WTC11 (cell line): ENCODE data around the gene HMX3. TPM values are rescaled to one million over a fixed set of nuclear protein-coding genes. Genes with fewer than 3 reads are reported as not detected.

Experiments
- ARID4B ChIP-seq: sonication (generic); formaldehyde crosslinking; IDR thresholded peaks from 2 replicates; pipeline ENCODE4 v1.8.0; 2023; ENCODE audit warnings: missing genetic modification reagents, mild to moderate bottlenecking, borderline replicate concordance
- CTCF ChIP-seq: fragments of 200-600 bp; IDR thresholded peaks from 2 replicates; pipeline ENCODE4 v1.8.0; 2022; ENCODE audit warnings: antibody characterized with exemption
- E2F5 ChIP-seq: sonication (generic); formaldehyde crosslinking; IDR thresholded peaks from 2 replicates; pipeline ENCODE4 v1.8.1; 2022; ENCODE audit warnings: mild to moderate bottlenecking, moderate library complexity, missing genetic modification reagents
- EMX1 ChIP-seq: fragments of 250-450 bp; sonication (Bioruptor Pico); IDR thresholded peaks from 2 replicates; pipeline ENCODE4 v1.8.0; 2021; ENCODE audit warnings: mild to moderate bottlenecking
- FOXK1 ChIP-seq: sonication (generic); formaldehyde crosslinking; IDR thresholded peaks from 2 replicates; pipeline ENCODE4 v1.8.0; 2022; ENCODE audit warnings: mild to moderate bottlenecking, moderate library complexity, missing genetic modification reagents
- FOXP4 ChIP-seq: sonication (generic); formaldehyde crosslinking; IDR thresholded peaks from 2 replicates; pipeline ENCODE4 v1.8.0; 2022; ENCODE audit warnings: mild to moderate bottlenecking, missing genetic modification reagents
- GRHL2 ChIP-seq: fragments of 250-450 bp; sonication (Bioruptor Pico); IDR thresholded peaks from 2 replicates; pipeline ENCODE4 v1.8.0; 2022; ENCODE audit warnings: mild to moderate bottlenecking, moderate library complexity; ENCODE audit not compliant: insufficient replicate concordance, severe bottlenecking
- GTF2I ChIP-seq: fragments of 250-450 bp; sonication (Bioruptor Pico); conservative IDR thresholded peaks from 2 replicates; pipeline ENCODE4 v1.4.0; 2021; ENCODE audit warnings: mild to moderate bottlenecking
- MAX ChIP-seq: sonication (generic); formaldehyde crosslinking; IDR thresholded peaks from 2 replicates; pipeline ENCODE4 v1.8.0; 2022; ENCODE audit warnings: mild to moderate bottlenecking, missing genetic modification reagents
- NR2C2 ChIP-seq: sonication (generic); formaldehyde crosslinking; IDR thresholded peaks from 2 replicates; pipeline ENCODE4 v1.8.0; 2022; ENCODE audit warnings: mild to moderate bottlenecking, missing genetic modification reagents
- OVOL2 ChIP-seq: fragments of 250-450 bp; sonication (Bioruptor Pico); IDR thresholded peaks from 2 replicates; pipeline ENCODE4 v1.9.0; 2021; ENCODE audit warnings: mild to moderate bottlenecking, borderline replicate concordance
- PREB ChIP-seq: sonication (generic); formaldehyde crosslinking; IDR thresholded peaks from 2 replicates; pipeline ENCODE4 v1.8.1; 2022; ENCODE audit warnings: mild to moderate bottlenecking, missing genetic modification reagents, moderate library complexity, borderline replicate concordance
- RELA ChIP-seq: sonication (generic); formaldehyde crosslinking; IDR thresholded peaks from 2 replicates; pipeline ENCODE4 v1.8.1; 2022; ENCODE audit warnings: missing genetic modification reagents, mild to moderate bottlenecking, borderline replicate concordance
- SMAD3 ChIP-seq: sonication (generic); formaldehyde crosslinking; IDR thresholded peaks from 2 replicates; pipeline ENCODE4 v1.8.0; 2022; ENCODE audit warnings: missing genetic modification reagents, mild to moderate bottlenecking, borderline replicate concordance
- TCF7 ChIP-seq: sonication (generic); formaldehyde crosslinking; IDR thresholded peaks from 2 replicates; pipeline ENCODE4 v1.8.0; 2022; ENCODE audit warnings: mild to moderate bottlenecking, low read depth, missing genetic modification reagents, moderate library complexity
- TEAD1 ChIP-seq: sonication (generic); formaldehyde crosslinking; IDR thresholded peaks from 2 replicates; pipeline ENCODE4 v1.8.0; 2022; ENCODE audit warnings: mild to moderate bottlenecking, missing genetic modification reagents
- USF1 ChIP-seq: sonication (generic); formaldehyde crosslinking; IDR thresholded peaks from 2 replicates; pipeline ENCODE4 v1.8.0; 2022; ENCODE audit warnings: mild to moderate bottlenecking, missing genetic modification reagents
- ZNF138 ChIP-seq: sonication (generic); formaldehyde crosslinking; conservative IDR thresholded peaks from 2 replicates; pipeline ENCODE4 v1.8.1; 2022; ENCODE audit warnings: mild to moderate bottlenecking, moderate library complexity, missing genetic modification reagents
- ZNF263 ChIP-seq: sonication (generic); formaldehyde crosslinking; IDR thresholded peaks from 2 replicates; pipeline ENCODE4 v1.8.1; 2022; ENCODE audit warnings: low read depth, mild to moderate bottlenecking, moderate library complexity, missing genetic modification reagents
- ZNF281 ChIP-seq: sonication (generic); formaldehyde crosslinking; IDR thresholded peaks from 2 replicates; pipeline ENCODE4 v1.8.0; 2023; ENCODE audit warnings: mild to moderate bottlenecking, missing genetic modification reagents
- ZNF425 ChIP-seq: fragments of 250-450 bp; sonication (Bioruptor Pico); conservative IDR thresholded peaks from 2 replicates; pipeline ENCODE4 v1.9.0; 2021; ENCODE audit warnings: mild to moderate bottlenecking
- total RNA-seq: library from RNA; stranded (reverse); gene quantifications from 3 replicates; pipeline ENCODE4 v1.2.3, GENCODE V29; 2021

The HMX3 gene
- total RNA-seq, 1 experiment from 2014 or later, result not detected

GRCh38 chr10:123150271-123150985 is 14.7 kb downstream of the HMX3 start (continued):
- TF ChIP-seq FOXP4 (CRISPR knock-in tag) (peak; percentile 81; the same call in 1 of the 2 replicates), GRHL2 (CRISPR knock-in tag) (no peak), ZNF263 (CRISPR knock-in tag) (no peak), MAX (CRISPR knock-in tag) (peak; percentile 93; the same call in 1 of the 2 replicates), ARID4B (CRISPR knock-in tag) (peak; percentile 49; the same call in 1 of the 2 replicates), ZNF138 (CRISPR knock-in tag) (0 out of 2 replicates have a peak, but pooled peaks have one; percentile 35), EMX1 (CRISPR knock-in tag) (no peak), SMAD3 (CRISPR knock-in tag) (no peak), E2F5 (CRISPR knock-in tag) (peak; percentile 33; the same call in 1 of the 2 replicates), TCF7 (CRISPR knock-in tag) (no peak), USF1 (CRISPR knock-in tag) (peak; percentile 83; the same call in 1 of the 2 replicates), PREB (CRISPR knock-in tag) (no peak), TEAD1 (CRISPR knock-in tag) (no peak; the same call in 1 of the 2 replicates), CTCF (no peak), GTF2I (CRISPR knock-in tag) (no peak), FOXK1 (CRISPR knock-in tag) (peak; percentile 79; the same call in 1 of the 2 replicates), ZNF425 (CRISPR knock-in tag) (no peak), RELA (CRISPR knock-in tag) (0 out of 2 replicates have a peak, but pooled peaks have one; percentile 7), NR2C2 (CRISPR knock-in tag) (peak; percentile 93), ZNF281 (CRISPR knock-in tag) (peak; percentile 50; the same call in 1 of the 2 replicates), OVOL2 (CRISPR knock-in tag) (no peak)
